Caco-2 (cell line): ENCODE results near the gene AJAP1. TPM values are rescaled to one million over a fixed set of nuclear protein-coding genes. Genes with fewer than 3 reads are reported as not detected.

Experiments used
- BruUV-seq: library from RNA; stranded (reverse); fragments of 400-500 nt; replicated peaks from 2 replicates; lab custom pipeline; 2021; lab: Mats Ljungman, UMichigan
- CTCF ChIA-PET: fragments of 300-600 bp; sonication (Branson Sonifier 250); formaldehyde crosslinking; loops from one replicate; lab custom pipeline; 2022; ENCODE audit warnings: antibody characterized with exemption; lab: Charles Lee
- POLR2A ChIA-PET: fragments of 300-600 bp; sonication (Branson Sonifier 250); formaldehyde crosslinking; loops from one replicate; lab custom pipeline; 2022; ENCODE audit warnings: antibody characterized with exemption; lab: Charles Lee
- DNase-seq, 2 experiments: peaks; one replicate each; pipeline versions ENCODE4 v3.0.0 to v3.0.0-alpha.2; 2020 to 2022
- H3K27me3 ChIP-seq: replicated peaks from 2 replicates; pipeline ENCODE4 v1.6.0; 2011; ENCODE audit warnings: low read length; ENCODE audit not compliant: control insufficient read depth, insufficient read depth
- H3K36me3 ChIP-seq: 2 replicates; pipeline ENCODE4 v1.5.1; 2011; ENCODE audit warnings: low read length; ENCODE audit not compliant: control insufficient read depth, insufficient read depth
- H3K4me1 ChIP-seq: fragments of 250-450 bp; sonication (Bioruptor Pico); 2 replicates; pipeline ENCODE4 v1.5.1; 2020; ENCODE audit warnings: mild to moderate bottlenecking
- H3K4me3 ChIP-seq: 2 replicates; pipeline ENCODE4 v1.5.1; 2011; ENCODE audit warnings: low read depth, mild to moderate bottlenecking, control low read depth, low read length
- H3K9me3 ChIP-seq: fragments of 250-450 bp; sonication (Bioruptor Pico); 2 replicates; pipeline ENCODE4 v1.5.1; 2020; ENCODE audit warnings: mild to moderate bottlenecking, moderate library complexity
- H3K27ac Mint-ChIP-seq: one replicate; pipeline ENCODE4 v1.8.0; 2022; ENCODE audit warnings: mixed read lengths; ENCODE audit not compliant: unreplicated experiment
- H3K27me3 Mint-ChIP-seq: one replicate; pipeline ENCODE4 v1.8.0; 2022; ENCODE audit warnings: mixed read lengths; ENCODE audit not compliant: insufficient read depth, unreplicated experiment
- H3K36me3 Mint-ChIP-seq: one replicate; pipeline ENCODE4 v1.8.0; 2022; ENCODE audit warnings: mild to moderate bottlenecking, mixed read lengths; ENCODE audit not compliant: insufficient read depth, unreplicated experiment
- H3K4me1 Mint-ChIP-seq: one replicate; pipeline ENCODE4 v1.8.0; 2022; ENCODE audit warnings: low read depth, mixed read lengths; ENCODE audit not compliant: unreplicated experiment
- H3K4me3 Mint-ChIP-seq: one replicate; pipeline ENCODE4 v1.8.0; 2022; ENCODE audit warnings: mild to moderate bottlenecking, moderate library complexity, mixed read lengths; ENCODE audit not compliant: unreplicated experiment
- H3K9me3 Mint-ChIP-seq: one replicate; pipeline ENCODE4 v1.8.0; 2022; ENCODE audit warnings: mixed read lengths; ENCODE audit not compliant: unreplicated experiment
- CTCF ChIP-seq, 2 experiments: fragments of 200-600 bp in 1 of 2; IDR thresholded peaks; 1 replicate in 1 of 2; 2 replicates in 1 of 2; pipeline versions ENCODE4 v1.5.1 to v1.8.0; 2011 to 2022; ENCODE audit warnings: antibody characterized with exemption in 1 of 2, control low read depth in 1 of 2, inconsistent platforms in 1 of 2, low read depth in 1 of 2, low read length in 1 of 2, mild to moderate bottlenecking in 1 of 2, moderate library complexity in 1 of 2; ENCODE audit not compliant: insufficient read depth in 1 of 2, severe bottlenecking in 1 of 2, unreplicated experiment in 1 of 2
- intact Hi-C: fragments of 100-400 bp; cut with micrococcal nuclease; formaldehyde crosslinking; loops from one replicate; pipeline ENCODE4 v1.10.0; 2022; ENCODE audit not compliant: unreplicated experiment
- total RNA-seq: library from RNA; stranded (reverse); gene quantifications from 2 replicates; pipeline ENCODE4 v1.2.3, GENCODE V29; 2022

Gene AJAP1
- total RNA-seq, 1 experiment from 2014 or later: not detected

- no peaks in the 10 kb centered on the region for H3K9me3 ChIP-seq
- Mint-ChIP-seq H3K4me3 (no peak overlapping the region), H3K27me3 (peaks cover 3% of the 10 kb centered on the region), H3K9me3 (no peaks in the 10 kb centered on the region), H3K36me3 (no peaks in the 10 kb centered on the region), H3K4me1 (no peaks in the 10 kb centered on the region), H3K27ac (no peak overlapping the region)
- no peak overlapping the region for H3K4me3 ChIP-seq
- H3K4me1 ChIP-seq: no peaks in the 10 kb centered on the region
- H3K27me3 ChIP-seq: no peaks in the 10 kb centered on the region
- BruUV-seq: no TSS peak
- TF ChIP-seq CTCF (IDR thresholded peaks at IDR 0.05; ENCODE audit: insufficient read depth in 1 of 2, low read depth in 1 of 2, low read length in 1 of 2, severe bottlenecking in 1 of 2, unreplicated experiment in 1 of 2): no peak
- POLR2A ChIA-PET: no interaction called here
- DNase-seq: no peak
- intact Hi-C loops: no loop called here
- H3K36me3 ChIP-seq: no peaks in the 10 kb centered on the region
- CTCF ChIA-PET: no interaction called here
These were observed 6.6 kb downstream of the AJAP1 start for GRCh38 chr1:4660917-4661594.

GRCh38 chr1:4661595-4661917, 7.1 kb downstream of the AJAP1 start:
- Mint-ChIP-seq H3K27me3 (peaks cover 3% of the 10 kb centered on the region), H3K36me3 (no peaks in the 10 kb centered on the region), H3K4me1 (no peaks in the 10 kb centered on the region), H3K27ac (no peak overlapping the region), H3K9me3 (no peaks in the 10 kb centered on the region), H3K4me3 (no peak overlapping the region)
- no peak for TF ChIP-seq CTCF (IDR thresholded peaks at IDR 0.05; ENCODE audit: insufficient read depth in 1 of 2, low read depth in 1 of 2, low read length in 1 of 2, severe bottlenecking in 1 of 2, unreplicated experiment in 1 of 2)
- DNase-seq: no peak
- POLR2A ChIA-PET: no interaction called here
- intact Hi-C loops: no loop called here
- Histone ChIP-seq H3K27me3 (no peaks in the 10 kb centered on the region), H3K36me3 (no peaks in the 10 kb centered on the region), H3K9me3 (no peaks in the 10 kb centered on the region), H3K4me1 (no peaks in the 10 kb centered on the region), H3K4me3 (no peak overlapping the region)
- CTCF ChIA-PET: no interaction called here
- BruUV-seq: no TSS peak

- no peaks in the 10 kb centered on the region for H3K36me3 ChIP-seq
- ChIA-PET CTCF (no interaction called here), POLR2A (no interaction called here)
- H3K4me1 ChIP-seq: no peaks in the 10 kb centered on the region
- Mint-ChIP-seq H3K27ac (no peak overlapping the region), H3K27me3 (peaks cover 3% of the 10 kb centered on the region), H3K36me3 (no peaks in the 10 kb centered on the region), H3K4me3 (no peak overlapping the region), H3K4me1 (no peaks in the 10 kb centered on the region), H3K9me3 (no peaks in the 10 kb centered on the region)
- DNase-seq: no peak
- no peak for TF ChIP-seq CTCF (IDR thresholded peaks at IDR 0.05; ENCODE audit: insufficient read depth in 1 of 2, low read depth in 1 of 2, low read length in 1 of 2, severe bottlenecking in 1 of 2, unreplicated experiment in 1 of 2)
- intact Hi-C loops: no loop called here
- H3K4me3 ChIP-seq: no peak overlapping the region
- no peaks in the 10 kb centered on the region for H3K9me3 ChIP-seq
- H3K27me3 ChIP-seq: no peaks in the 10 kb centered on the region
- no TSS peak for BruUV-seq
These were observed 7.8 kb downstream of the AJAP1 start for GRCh38 chr1:4662168-4662567.
